HG03571 (cell line): ENCODE measurements around the gene RAP2A.
A peak's percentile ranks its signal among the peaks of the same experiment; 100 is the strongest.

ENCODE experiments used
- ATAC-seq: cut with Tn5 transposase; IDR thresholded peaks from one replicate; pipeline ENCODE4 v1.9.1; 2021; ENCODE audit not compliant: unreplicated experiment

Gene RAP2A

DNA sequence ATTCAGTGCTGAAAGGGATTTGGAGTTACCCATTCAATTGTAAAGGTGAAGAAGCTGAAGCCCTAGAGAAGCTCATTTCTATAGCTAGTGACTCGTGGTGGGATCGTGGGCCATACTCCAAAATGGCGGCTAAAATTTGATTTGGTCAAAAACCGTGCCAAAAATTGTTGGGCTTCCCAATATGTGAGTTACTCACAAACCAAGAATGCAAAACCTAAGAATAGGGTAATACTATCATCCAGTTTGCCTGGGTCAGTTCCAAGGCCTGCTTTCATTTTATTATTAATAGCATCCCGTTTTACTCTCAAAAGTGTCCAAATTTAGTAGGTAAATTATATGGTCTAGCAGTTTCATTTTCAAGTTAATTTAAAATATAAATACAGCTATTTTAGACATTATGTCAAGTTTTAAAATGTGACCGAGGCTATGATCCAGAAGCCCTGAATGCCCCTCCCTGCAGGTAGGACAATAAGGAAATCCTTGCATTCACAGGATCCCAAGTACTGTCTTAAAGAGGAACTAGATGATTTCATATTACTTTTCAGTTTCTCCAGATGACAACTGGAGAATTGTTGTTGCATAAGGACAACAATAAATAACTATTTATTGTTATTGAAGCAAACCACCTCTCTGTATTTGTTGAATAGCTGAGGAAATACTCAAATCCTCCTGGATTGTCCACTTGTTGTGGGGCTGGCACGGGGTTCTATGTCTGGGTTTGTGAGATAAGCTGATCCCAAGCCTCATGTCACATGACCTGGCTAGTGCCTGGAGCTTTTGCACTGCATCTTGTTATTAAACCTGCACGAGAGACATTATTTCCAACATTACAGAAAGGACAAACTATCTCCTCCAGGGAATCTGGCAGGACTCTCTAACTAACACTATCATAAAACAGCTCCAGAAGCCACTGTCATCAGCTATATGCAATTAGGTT is 11.6 kb upstream of the RAP2A start:
- ATAC-seq, result no peak

DNA sequence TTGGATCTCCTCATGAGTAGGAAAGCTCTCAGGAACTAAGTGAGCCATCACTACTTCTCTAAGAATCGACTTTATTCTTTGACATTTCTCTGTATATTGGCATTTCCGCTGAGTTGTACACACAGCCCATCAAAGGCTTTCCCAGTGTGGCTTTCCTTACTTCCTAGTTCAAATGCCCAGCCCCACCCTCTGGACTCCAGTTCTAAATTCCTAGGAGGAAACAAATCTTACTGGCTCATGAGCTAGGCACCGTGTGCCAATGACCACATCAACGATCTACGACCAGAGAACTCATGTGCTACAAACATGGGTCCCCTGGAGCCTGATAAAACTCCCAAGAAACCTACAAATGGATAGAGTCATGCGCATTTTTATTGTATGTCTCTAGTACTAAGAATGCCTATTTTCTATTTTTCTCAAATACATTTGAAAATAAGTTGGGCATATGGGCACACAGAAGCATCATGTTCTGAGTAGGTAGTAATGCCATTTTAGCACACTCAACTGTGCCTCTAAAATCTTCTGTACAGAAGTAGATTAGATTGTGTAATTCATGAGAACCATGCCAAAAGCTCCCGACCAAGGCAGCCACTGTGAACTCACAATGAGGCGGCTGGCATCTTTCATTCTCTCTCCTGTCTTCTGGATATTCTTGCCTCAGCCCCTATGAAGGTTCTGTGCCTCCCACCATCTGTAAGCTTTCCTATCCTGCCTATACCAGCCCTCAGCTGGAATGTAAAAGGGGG is 10.5 kb upstream of the RAP2A start:
- ATAC-seq, result no peak

DNA sequence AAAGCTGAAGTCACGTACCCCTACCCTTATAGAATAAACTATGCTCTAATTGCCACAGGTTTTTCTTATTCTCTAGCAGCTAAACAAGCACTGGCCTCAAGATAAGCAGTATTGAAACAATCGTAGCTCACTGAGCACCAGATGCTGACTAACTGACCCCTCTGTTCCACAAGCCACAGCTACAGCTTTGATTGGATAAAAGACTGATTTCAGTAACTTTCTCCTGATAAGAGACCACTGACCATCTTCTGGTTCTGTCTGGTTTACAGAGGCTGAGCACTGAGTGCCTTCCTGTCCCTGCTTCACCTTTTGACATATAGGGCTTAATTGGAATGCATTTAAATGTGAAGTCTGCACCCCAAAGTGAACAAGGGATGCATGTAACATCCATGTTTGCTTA is 8.4 kb upstream of the RAP2A start:
- no peak for ATAC-seq

DNA sequence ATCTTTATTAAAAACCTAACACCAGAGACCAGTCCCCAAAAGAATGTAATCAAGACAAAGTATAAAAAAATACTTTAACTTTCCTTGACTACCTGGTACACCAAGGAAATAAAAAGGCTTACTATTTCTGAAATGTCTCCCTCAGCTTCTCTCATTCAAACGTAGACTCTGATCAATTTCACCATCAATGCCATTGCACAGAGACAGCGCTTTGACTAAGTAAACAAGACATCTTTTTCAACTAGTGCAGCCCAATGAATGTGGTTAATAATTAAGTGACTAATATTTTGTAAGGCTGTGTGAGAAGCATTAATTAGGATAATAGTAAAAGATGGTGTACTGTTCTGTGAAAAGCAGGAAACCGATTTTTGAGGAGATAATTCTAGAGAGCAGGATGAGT is 7.3 kb upstream of the RAP2A start:
- no peak for ATAC-seq

DNA sequence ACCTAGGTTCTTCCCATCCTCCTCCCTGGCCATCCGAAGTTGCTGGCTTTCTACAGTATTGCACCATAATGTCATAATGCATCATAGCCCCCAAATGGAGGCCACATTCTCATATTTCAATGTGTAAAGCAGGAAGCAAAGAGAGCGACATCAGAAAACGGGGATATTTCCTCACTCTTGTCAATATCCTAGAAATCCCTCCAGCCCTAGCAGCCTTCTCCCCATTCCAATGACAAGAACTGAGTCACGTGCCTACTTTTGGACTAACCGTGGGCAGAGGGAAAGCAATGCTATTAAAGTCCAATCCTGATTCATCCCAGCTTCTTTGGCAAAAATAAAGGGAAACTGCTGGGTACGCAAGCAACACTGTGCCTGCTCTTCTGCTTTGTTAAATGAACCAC is 4.3 kb upstream of the RAP2A start:
- ATAC-seq, result no peak

DNA sequence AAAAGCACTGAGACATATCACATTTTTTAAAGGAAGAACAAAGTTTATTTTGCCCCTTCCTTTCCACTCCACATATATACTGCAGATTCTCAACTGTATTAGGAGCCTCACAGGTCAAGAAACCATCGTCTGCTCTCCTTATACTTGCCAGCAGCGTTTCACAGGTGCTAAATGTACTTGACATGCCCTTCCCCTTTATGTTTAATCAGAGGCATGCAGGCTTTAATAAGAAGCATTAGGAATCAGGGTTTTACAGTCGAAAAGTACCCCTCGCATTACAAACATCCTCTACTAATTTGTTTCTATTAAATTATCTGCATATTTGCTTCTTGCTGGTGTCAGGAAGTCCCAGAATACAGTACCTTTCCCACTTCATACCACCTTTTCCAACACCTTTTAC is 3.7 kb upstream of the RAP2A start:
- ATAC-seq, result no peak

DNA sequence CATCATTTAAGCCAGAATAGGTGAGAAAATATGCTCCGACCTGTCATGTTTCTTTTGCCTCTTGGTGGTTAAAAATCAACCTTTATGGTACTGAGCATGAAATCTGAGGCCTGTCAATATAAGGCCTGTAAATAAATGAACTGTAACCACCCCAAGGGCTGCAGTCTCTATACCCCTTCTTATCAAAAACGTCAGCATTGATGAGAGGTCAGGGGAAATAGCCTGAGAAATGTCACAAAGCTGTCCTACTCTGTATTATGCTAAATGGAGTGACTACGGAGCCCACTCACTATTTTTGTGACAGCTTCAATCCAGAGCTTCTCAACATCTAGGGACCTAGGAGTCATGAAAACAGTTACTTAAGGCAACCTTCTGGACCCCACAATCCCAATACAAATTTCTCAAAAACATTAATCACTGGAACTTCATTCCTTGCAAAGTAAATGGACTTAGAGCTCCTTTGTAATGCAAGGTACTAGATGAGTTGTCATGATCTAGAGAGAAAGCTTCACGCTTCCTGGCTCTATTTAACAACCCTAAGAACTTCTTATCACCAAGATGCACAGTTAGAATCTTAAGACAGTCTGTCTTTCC is 2.7 kb upstream of the RAP2A start:
- no peak for ATAC-seq

DNA sequence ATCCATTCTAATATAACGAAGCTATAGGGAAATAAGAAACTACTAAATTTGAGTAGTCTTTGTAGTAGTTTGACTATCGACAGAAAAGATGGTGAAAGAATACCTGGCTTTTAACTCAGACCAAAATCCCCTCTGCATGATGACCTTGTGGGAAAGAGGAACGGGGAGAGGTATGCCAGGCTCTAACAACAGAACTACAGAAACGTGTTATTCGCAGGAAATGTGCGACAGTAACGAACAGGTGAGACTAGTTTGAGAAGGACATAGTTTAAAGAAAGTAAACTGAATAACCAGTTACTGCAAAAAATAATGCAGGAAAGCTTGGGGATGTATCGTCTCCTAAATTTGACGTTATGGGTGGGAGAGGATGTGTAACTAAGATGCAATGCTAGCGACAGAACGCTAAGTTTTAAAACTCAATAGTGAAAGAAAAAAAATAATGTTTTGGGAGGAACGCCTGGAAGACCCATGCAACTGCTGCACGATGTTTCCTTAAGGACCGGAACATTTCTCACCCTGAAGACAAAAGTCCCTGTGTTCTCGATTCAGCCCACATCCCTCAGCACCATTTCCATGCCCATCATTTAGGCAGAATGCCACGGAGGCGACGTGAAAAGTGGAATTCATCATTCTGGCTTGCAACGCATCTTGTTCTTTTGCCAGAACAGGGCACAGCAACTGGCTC is 1.6 kb upstream of the RAP2A start:
- no peak for ATAC-seq

DNA sequence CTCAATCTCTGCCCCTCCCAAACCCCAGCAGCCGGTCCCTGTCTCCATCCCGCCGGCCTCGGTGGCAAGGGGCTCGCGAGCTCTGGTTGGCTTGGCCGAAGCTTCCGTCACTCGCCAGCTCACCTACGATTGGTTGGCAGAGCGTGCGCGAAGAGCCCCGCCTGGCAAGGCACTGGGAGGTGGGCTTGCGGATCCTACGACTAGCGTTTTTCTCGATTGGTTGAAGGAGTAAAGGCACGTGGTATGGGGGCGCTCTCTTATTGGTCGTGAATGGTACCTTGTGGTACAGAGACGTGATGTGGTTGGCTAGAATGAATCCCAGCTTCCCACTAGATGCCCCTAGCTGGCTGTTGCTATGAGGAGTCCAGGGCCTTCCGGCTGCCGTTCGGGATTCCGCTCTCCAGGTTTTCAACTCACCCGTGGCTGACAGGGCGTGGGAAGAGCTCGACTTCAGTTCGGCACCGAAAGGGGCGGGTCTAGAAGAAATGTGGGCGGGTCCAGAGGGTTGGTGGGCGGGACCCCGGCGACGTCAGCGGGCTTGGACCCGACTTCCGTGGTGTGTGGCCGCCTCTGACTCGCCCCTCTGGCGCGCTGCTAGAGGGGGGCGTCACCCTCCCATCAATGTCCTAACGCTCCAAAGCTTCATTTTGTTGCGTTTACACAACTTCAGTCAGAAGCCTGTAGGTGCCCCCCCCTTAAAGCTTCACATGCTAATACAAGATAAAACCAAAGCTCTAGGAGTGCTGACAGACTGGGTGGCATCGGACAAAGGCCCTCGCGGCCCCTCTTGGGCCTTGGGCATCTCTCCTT is 847 bp upstream of the RAP2A start:
- ATAC-seq, result peak; percentile 75

DNA sequence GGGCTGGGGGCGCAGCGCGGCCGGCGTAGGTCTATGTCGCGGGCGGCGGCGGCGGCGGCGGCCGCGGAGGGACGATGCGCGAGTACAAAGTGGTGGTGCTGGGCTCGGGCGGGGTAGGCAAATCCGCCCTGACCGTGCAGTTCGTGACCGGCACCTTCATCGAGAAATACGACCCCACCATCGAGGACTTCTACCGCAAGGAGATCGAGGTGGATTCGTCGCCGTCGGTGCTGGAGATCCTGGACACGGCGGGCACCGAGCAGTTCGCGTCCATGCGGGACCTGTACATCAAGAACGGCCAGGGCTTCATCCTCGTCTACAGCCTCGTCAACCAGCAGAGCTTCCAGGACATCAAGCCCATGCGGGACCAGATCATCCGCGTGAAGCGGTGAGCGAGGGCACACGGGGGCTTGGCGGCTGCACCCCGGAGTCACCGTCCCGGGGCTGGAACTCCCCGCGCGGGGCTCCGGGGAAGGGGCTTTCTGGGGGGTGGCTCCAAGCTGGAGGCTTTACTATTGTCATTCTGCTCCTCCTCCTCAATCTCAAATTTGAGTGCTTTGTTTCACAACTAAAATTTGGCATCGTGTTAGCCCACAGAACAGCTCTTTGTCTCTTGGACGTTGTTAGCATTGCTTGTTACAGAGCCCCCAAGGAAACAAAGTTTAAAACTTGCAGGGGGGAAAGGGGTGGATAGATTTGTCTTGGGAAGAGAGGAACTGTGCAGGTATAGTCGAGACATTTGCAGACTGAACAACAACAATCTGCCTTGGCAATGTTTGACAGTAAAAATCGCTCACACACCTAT is 630 bp downstream of the RAP2A start:
- ATAC-seq, result peak; percentile 0

DNA sequence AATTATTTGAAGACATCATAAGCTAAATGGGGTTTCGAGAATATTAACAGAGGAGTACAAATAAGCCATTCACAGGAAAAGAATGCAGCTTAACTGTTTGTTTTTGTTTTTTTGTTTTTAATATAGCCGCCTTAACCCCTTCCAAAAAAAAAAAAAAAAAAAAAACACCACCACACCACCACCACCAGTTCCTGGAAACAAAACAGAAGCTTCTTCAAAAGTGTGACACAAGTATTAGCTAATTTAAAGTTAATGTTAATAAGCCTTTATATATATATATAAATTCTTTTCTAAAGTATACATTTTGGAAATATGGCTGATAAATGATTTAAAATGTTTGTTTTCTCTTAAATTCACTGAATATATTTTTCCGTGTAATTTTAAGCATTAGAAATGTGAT is 1.4 kb downstream of the RAP2A start:
- no peak for ATAC-seq

DNA sequence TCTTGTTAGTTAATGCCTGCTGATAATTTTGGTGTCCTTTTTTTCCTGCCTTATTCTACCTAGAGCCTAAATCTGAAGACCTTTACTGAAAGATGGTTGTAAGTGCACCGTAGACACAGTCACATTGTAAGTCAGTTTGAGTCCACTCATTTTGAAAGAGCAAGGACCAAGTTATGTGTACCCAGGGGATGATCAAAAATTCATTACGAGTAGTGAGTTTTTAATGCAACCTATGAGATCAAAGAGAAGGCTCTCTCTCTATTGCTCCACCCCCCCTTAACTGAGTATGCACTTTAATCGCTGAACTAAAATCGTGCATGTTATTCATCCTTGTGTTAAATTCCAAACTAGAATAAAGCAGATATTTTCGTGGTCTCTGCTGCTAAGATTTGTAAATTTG is 1.8 kb downstream of the RAP2A start:
- no peak for ATAC-seq

DNA sequence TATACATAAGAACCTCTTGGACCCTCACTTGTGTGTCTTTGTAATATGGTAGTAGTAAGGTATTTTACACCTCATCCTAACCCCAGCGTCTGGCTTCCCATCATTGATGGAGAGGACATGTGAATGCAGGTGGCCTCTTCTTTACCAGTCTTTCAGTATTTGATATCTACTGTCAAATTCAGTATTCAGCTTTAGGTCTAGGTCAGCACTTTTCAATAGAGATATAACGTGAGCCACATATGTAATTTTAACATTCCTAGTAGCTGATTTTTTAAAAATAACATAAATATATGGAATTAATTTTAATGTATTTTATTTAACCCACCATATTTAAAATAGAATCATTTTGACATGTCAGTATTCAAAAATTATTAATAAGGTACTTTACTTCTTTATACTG is 2.9 kb downstream of the RAP2A start:
- no peak for ATAC-seq

DNA sequence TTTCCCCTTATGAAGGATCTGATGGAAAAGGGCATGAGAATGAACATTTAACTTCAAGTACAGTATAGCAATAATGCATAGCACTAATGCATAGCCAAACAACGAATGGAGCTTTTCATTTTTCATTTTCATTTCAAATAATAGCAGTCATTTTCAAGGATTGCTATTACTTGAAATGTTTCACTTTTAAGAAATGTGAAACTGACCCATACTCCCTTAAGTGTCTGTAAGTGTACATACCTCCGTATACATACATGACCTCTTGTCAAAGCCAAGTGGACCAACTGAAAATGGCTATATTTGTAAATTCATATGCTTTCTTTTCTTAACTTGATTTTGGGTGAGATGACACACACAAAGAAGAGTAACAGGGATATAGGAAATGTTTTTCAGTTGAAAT is 3.8 kb downstream of the RAP2A start:
- no peak for ATAC-seq

DNA sequence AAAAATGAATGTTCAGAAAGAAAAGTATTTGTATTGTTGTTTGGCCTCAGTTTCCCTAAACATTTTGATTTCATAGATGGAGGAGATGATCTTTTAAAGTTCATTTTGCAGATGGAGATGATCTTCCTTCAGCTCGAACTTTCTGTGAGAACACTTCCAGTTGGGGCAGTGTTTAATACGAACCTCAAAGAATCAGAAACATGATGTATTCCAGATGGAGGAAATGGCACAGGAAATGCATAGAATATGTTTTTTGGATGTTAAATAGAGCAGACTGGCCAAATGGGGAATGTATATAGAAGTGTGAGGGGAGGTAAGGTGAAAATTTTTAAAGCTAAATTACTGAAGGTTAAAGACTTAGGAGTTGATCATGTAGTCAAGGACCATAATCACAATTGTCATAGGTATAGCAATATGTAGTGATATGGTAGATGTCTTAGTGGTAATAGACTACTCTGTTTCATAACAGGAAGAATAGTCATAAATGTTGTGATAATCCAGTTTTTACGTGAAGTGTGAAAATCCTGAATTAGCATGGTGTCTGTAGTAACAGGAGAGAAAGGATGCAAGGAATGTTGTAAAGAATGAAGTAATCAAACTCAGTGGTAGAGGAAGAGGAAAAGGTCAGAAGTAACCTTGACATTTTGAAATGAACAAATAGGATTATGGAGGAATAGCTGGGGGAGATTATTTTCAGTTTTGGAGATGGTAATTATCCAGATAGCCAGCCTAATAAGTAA is 5.1 kb downstream of the RAP2A start:
- ATAC-seq, result no peak

DNA sequence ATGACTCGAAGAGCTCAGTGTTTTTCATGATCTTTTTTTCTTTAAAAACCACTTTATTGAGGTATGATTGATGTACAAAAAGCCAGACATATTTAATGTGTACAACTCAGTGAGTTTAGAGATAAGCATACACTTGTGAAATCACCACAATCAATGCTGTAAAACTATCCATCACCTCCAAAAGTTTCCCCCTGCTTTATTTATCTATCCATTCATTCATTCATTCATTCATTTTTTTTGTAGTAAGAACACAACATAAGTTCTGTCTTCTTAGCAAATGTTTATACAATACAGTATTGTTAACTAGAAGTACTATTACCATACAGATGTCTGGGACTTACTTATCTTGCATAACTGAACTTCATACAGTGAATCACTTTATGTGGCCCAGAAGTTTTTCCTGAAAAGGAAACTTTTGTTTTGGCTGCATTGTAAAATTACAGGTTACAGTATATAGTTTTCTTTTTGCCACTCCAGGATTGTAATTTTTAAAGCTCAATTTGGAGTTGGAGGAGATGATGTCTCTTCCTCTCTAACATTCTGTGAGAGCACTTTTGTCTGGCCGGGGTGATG is 6.7 kb downstream of the RAP2A start:
- no peak for ATAC-seq

DNA sequence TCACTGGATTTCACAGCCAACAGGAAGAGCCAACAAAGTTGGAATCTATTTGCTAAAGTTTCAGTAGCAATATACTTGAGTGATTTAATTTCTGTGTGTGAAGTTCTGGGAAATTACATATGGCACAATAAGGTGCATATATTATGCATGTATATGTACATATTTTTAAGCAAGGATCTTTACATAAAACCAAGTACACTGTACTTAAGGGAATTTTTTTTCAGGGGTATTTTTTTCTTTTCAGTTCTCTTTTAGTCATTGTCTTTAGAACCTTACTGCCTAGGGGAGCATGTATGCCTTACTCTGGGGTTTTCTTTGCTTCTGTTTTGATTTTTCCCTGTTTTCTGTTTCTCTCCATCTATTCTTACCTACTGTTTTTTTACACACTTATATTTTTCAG is 7.4 kb downstream of the RAP2A start:
- peak; percentile 35 for ATAC-seq

DNA sequence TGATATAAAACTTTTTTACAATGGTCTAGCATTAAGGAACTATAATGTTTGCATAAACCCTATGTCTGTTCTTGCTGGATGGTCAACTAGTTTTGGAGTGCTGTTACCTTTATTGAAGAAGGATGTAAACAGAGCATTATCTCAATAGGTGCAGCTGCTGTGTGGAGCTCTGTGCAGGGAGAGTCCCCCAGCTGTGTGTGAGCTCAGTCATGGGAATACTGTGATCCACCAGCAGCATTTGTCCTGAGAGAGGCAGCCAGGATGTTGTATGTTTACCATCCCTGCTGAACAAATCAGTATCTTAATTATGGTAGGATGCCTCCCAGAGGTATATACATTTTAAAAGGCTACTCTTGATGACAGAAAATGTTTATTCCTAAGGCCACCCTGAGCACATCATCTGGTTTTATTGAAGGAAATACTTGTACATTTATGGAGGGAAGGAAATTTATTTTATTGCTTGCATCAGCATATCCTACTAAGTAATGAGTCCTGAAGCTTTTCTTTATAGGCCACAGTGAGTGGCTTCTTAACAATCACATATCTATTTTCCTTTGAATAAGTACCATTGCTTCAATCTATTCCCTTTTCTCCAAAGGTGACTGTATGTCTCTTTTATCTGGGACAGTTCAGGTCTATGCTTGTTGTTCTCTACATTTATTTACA is 11.7 kb downstream of the RAP2A start:
- no peak for ATAC-seq
